HG03432 (cell line): ENCODE measurements around the gene GDA.

Experiments used
- ATAC-seq: cut with Tn5 transposase; IDR thresholded peaks from one replicate; pipeline ENCODE4 v1.9.1; 2021; ENCODE audit warnings: mild to moderate bottlenecking, moderate library complexity; ENCODE audit not compliant: unreplicated experiment

Gene GDA

DNA sequence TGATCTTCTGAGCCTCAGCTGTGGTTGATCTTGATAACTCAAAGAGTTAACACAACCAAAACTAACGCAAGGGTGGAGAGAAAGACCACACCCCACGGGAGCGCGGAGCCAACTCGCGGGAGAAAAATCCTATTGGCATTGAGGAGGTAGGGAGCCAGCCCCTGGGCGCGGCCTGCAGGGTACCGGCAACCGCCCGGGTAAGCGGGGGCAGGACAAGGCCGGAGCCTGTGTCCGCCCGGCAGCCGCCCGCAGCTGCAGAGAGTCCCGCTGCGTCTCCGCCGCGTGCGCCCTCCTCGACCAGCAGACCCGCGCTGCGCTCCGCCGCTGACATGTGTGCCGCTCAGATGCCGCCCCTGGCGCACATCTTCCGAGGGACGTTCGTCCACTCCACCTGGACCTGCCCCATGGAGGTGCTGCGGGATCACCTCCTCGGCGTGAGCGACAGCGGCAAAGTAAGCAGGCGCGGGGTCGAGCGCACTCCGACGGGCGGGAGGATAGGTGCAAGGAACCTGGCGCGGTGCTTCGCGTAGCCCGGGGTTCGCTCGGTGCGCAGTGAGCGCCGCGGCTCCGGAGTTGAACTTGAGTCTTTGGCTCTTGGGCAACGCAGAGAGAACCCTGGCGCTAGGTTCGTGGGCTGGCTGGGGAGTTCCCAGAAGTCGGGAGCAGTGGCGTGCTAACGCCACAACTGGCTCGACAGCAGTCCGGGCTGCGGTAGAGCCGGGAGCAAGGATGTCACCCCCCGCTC is at the start of gene GDA:
GDA (plus strand) TSS at position 210 of the 745 bp plus-strand sequence; CDS start at position 330, 120 bp downstream.
- peak; percentile 63 for ATAC-seq

- ATAC-seq: no peak
Measured at GRCh38 chr9:72102520-72102919, 46.7 kb upstream of the GDA start.

DNA sequence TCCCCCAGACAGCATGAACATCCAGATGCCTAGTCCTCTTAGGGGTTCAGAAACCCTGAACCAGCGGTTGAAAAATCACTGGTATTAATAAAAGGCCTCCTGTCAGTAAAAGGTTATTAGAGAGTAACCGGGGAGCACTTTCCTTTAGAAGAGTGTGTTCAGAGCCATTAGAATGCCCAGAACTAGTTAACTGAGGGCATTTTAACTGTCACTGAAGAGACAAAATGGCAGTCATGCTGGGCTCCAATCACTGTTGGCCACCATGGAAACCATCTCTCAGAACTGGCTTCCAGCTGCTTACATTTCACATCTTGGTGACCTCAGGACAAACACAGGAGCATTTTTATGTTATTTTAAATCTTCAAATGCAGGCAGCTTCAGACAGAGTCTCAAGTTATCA is 36.2 kb upstream of the GDA start:
- ATAC-seq: no peak

DNA sequence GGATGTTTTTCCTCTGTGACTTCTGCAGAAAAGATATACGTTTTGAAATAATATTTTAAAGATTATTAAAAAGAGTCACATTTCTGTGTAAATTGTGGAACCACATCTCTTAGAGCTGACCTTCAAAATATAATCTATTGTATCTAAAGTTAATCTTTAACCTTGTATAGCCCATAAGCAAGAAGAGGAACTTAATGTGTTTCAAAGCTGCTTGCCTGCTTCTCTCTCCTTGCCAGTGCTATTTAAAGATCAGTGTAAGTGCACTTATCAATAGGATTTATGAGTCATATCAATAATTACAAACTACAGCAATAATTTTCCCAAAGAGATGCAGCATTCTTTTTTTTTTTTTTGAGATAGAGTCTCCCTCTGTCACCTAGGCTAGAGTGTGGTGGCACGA is 29.4 kb upstream of the GDA start:
- peak; percentile 78 for ATAC-seq

GRCh38 chr9:72124947-72125346 is 24.3 kb upstream of the GDA start:
- ATAC-seq: no peak

GRCh38 chr9:72127753-72128152 is 21.5 kb upstream of the GDA start:
- ATAC-seq: no peak

DNA sequence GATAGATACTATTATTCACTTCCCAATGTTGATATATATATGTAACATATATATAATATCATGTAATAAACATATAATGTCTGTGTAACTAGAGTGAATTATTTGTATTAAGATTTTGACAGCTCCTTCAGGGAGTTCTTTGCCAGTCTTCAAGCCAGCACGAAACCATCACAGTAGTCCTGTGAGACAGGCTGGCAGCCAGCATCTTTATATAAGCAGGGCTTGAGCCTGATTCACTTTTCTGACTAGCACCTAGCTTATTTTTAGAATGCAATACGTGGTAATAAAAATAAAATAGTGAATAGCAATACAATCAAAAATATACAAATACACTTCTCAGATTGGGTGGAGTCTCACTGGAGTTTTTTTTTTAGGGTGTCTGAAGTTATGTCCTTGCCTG is 20.7 kb upstream of the GDA start:
- no peak for ATAC-seq

- no peak for ATAC-seq
Measured at GRCh38 chr9:72129271-72130156, 19.7 kb upstream of the GDA start.

DNA sequence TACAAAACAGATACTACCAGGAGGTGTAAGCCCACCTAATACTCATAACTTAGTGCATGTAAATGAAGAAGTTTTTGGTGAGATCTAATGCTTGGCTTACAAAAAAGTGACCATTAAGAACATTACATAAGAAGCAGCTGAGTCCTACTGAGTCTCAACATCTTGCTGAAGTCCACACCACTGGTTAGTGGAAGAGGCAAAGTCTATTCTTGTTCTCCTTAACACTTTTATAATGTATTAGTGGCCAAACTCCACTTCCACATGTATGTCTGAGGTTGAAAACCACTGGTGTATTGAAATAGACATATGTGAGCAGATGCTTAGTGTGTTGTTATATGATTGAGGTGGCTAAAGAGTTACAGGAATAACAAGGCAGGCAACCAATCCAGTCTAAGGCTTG is 18.9 kb upstream of the GDA start:
- ATAC-seq: no peak

DNA sequence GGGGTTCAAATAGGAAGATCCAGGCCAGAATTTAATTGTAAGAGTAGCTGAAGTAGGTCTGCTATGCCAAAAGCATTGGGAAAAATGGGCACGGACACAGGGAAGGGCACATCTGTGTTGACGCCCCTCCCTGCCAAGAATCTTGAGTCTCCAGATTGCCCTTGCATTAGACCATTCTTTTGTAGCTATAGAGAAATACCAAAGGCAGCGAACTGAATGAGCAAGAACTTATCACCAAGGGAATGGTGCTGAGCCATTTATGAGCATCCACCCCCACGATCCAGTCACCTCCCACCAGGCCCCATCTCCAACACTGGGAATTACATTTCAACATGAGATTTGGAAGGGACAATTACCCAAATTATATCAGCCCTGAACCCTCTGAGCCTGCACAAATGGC is 18.0 kb upstream of the GDA start:
- no peak for ATAC-seq

GRCh38 chr9:72132052-72132451 is 17.2 kb upstream of the GDA start:
- ATAC-seq: no peak

GRCh38 chr9:72133365-72134035 is 15.7 kb upstream of the GDA start:
- ATAC-seq: no peak

DNA sequence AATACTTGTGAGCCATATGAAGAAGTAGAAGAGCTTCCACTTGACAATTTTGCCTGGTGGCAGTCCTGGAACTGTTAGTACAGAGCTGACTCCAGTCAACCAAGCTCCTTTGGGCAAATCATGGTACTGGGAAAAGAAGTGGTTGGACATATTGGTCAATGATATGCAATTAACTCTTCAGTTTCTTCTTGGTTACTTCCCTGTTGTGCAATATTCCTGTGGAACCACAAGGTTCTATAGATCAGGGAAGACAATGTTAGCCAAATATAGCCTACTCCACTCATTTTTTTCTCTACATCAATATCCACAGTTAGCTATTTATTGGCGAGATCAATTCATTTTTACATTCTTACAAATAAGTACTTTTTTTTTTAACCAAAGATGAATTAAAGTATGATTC is 14.4 kb upstream of the GDA start:
- ATAC-seq: no peak

GRCh38 chr9:72137697-72138365 is 11.4 kb upstream of the GDA start:
- no peak for ATAC-seq

GRCh38 chr9:72139226-72139625 is 10.0 kb upstream of the GDA start:
- ATAC-seq: no peak

GRCh38 chr9:72140586-72140985 is 8.7 kb upstream of the GDA start:
- ATAC-seq: no peak

- ATAC-seq: no peak
Measured at GRCh38 chr9:72141484-72141883, 7.8 kb upstream of the GDA start.

DNA sequence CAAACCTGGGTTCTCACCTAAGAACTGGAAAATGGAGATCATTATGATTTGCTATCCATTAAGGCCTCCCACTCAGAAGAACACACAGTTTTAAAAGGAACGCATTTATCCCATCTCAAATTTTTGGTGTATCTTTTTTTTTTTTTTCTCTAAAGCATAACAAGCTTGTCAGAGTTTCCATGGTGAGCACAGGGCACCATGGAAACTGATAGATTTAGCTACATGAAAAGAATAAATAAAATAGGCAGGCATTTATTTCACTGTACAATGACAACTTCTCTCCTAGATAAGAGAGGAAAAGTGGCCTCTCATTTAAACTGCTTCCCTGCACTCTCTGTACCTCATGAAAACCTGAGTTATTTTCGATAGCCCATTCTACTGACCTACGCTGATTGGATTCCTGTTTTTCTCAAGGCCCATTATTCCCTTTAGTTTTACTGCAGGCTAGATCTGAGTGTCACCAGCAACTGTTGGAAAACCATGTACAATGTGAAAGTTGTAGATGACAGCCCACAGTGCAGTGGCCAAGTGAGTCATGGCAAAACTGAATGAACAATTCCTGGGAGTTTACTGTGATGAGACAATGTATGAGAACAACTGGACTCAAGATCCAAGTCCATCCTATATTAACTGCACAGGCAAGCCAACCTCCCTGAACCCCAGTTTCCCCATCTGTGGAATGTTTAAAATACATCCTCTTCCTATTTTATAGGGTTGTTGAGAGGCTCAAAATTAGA is 4.3 kb upstream of the GDA start:
- no peak for ATAC-seq

GRCh38 chr9:72145733-72146505 is 3.3 kb upstream of the GDA start:
- ATAC-seq: no peak

DNA sequence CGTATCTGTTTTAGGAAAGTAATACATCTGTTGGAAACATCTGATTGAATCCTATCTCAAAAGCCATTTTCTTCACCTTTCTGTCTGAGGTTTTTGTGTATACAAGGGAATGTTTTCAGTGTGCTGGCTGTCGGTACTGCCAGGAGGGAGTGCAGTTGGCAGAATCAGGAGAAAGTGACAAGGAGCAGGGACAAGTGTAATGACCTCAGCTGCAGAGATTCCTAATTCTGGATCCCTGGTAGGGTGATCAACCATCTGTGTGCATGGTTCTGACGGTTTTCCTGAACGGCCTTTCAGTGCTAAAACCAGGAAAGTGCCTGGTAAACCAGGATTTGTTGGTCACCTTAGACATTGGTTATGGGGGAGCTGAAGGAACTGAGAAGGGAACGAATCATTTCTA is 1.6 kb upstream of the GDA start:
- ATAC-seq: no peak
